Measurements from ENCODE around the gene FYCO1.

GRCh38 chr3:46010519-46011113 lies 15.0 kb upstream of the FYCO1 start:
- no peak for TF ChIP-seq IRF2 (CRISPR knock-in tag; IDR thresholded peaks at IDR 0.05)
- TF ChIP-seq MNT (conservative IDR thresholded peaks at IDR 0.05): no peak
- TF ChIP-seq MYBL2 (IDR thresholded peaks at IDR 0.05; ENCODE audit: low read depth): no peak
- no peak for TF ChIP-seq MYBL2 (CRISPR knock-in tag; IDR thresholded peaks at IDR 0.05; ENCODE audit: borderline replicate concordance)
- no peak for TF ChIP-seq RBM39 (optimal IDR thresholded peaks at IDR 0.05; ENCODE audit: low read depth, low read length)
- no peak for TF ChIP-seq HDAC1 (IDR thresholded peaks at IDR 0.05)
- no peak for TF ChIP-seq ZNF551 (CRISPR knock-in tag; IDR thresholded peaks at IDR 0.05)
- TF ChIP-seq CTCF (IDR thresholded peaks at IDR 0.05 in 2 of 3, conservative IDR thresholded peaks at IDR 0.05 in 1 of 3; ENCODE audit: insufficient read depth in 2 of 3, low read depth in 1 of 3, low read length in 3 of 3): no peak

All from K562 (cell line).